Non-pigmented ciliary epithelial cell (primary cell): ENCODE measurements around the gene MRGPRX4.
"Not testable (repeated sequence)": the region's sequence is repeated elsewhere in the genome, so short reads cannot be mapped to it uniquely, and the experiment has no call there.

Experiments used
- DNase-seq: peaks from one replicate; pipeline ENCODE4 v3.0.0-alpha.2; 2010; ENCODE audit warnings: low read depth

The MRGPRX4 gene

GRCh38 chr11:18172666-18173065 is at the start of gene MRGPRX4:
Gene MRGPRX4 (plus strand): TSS chr11:18172837. CDS start chr11:18173257, 420 bp downstream.
- DNase-seq = no peak

- not testable (repeated sequence) for DNase-seq
Observed at GRCh38 chr11:18131115-18131514, 41.5 kb upstream of the MRGPRX4 start.

- DNase-seq = no peak
Observed at GRCh38 chr11:18132341-18132740, 40.3 kb upstream of the MRGPRX4 start, which contains the start of gene MRGPRX3. Gene MRGPRX3 (plus strand): TSS chr11:18132571. CDS start chr11:18137203, 4,632 bp downstream.

GRCh38 chr11:18135308-18135707 is 37.3 kb upstream of the MRGPRX4 start:
- DNase-seq = no peak

GRCh38 chr11:18137186-18137800 is 35.3 kb upstream of the MRGPRX4 start:
- DNase-seq = no peak

GRCh38 chr11:18140145-18140544 is 32.5 kb upstream of the MRGPRX4 start:
- DNase-seq = no peak

GRCh38 chr11:18144243-18144642 is 28.4 kb upstream of the MRGPRX4 start:
- no peak for DNase-seq

GRCh38 chr11:18145025-18145424 is 27.6 kb upstream of the MRGPRX4 start:
- DNase-seq = no peak

- no peak for DNase-seq
Observed at GRCh38 chr11:18145837-18146236, 26.8 kb upstream of the MRGPRX4 start.

- DNase-seq = no peak
Observed at GRCh38 chr11:18151581-18151980, 21.1 kb upstream of the MRGPRX4 start.

- no peak for DNase-seq
Observed at GRCh38 chr11:18168372-18168771, 4.3 kb upstream of the MRGPRX4 start.

GRCh38 chr11:18171377-18172000 is 1.1 kb upstream of the MRGPRX4 start:
- no peak for DNase-seq

GRCh38 chr11:18173225-18173866 is 709 bp downstream of the MRGPRX4 start:
- DNase-seq = no peak

- DNase-seq = no peak
Observed at GRCh38 chr11:18188796-18189195, 16.2 kb downstream of the MRGPRX4 start.

- not testable (repeated sequence) for DNase-seq
Observed at GRCh38 chr11:18189476-18190245, 17.0 kb downstream of the MRGPRX4 start.

- DNase-seq = no peak
Observed at GRCh38 chr11:18191376-18191775, 18.7 kb downstream of the MRGPRX4 start.

GRCh38 chr11:18193010-18193409 is 20.4 kb downstream of the MRGPRX4 start:
- no peak for DNase-seq

- no peak for DNase-seq
Observed at GRCh38 chr11:18196532-18196931, 23.9 kb downstream of the MRGPRX4 start.

GRCh38 chr11:18197738-18198137 is 25.1 kb downstream of the MRGPRX4 start:
- DNase-seq = not testable (repeated sequence)

GRCh38 chr11:18203723-18204122 is 31.1 kb downstream of the MRGPRX4 start:
- no peak for DNase-seq

GRCh38 chr11:18204220-18204619 is 31.6 kb downstream of the MRGPRX4 start:
- no peak for DNase-seq

GRCh38 chr11:18204771-18205170 is 32.1 kb downstream of the MRGPRX4 start:
- no peak for DNase-seq

- no peak for DNase-seq
Observed at GRCh38 chr11:18209058-18209457, 36.4 kb downstream of the MRGPRX4 start.
